Ureter (tissue), 1 donor: Measurements from ENCODE around the gene CHCHD3. TPM values are rescaled to one million over a fixed set of nuclear protein-coding genes. Genes with fewer than 3 reads are reported as not detected.

Experiments used
- DNase-seq: peaks from one replicate; pipeline ENCODE4 v3.0.0-alpha.2; 2020; ENCODE audit warnings: low spot score
- total RNA-seq: library from RNA; stranded (reverse); gene quantifications from one replicate; pipeline ENCODE4 v1.2.4, GENCODE V29; 2023
- donor health status: DM: yes; HTN: yes; CAD: no.

The CHCHD3 gene
- total RNA-seq, 1 donor from 2014 or later, result 48.9 TPM

DNA sequence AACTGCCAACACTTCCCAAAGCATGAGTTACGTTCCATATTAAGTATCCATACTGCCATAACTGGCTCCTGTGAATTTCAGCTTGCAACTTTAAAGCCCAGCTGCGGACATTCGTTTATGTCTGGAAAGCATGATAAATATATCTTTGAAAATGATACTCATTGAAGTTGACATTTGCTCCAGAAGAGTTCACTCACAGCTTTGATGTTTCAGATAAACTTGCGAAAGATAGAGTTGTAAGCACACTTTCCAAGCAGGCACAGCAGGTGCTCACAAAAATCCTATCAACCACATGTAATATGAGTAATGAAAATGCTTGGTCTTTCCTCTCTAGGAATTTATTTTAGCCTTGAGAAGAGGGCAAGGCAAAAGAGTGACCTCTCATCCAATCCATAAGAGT, 4.5 kb downstream of the CHCHD3 start:
- DNase-seq, result no peak

DNA sequence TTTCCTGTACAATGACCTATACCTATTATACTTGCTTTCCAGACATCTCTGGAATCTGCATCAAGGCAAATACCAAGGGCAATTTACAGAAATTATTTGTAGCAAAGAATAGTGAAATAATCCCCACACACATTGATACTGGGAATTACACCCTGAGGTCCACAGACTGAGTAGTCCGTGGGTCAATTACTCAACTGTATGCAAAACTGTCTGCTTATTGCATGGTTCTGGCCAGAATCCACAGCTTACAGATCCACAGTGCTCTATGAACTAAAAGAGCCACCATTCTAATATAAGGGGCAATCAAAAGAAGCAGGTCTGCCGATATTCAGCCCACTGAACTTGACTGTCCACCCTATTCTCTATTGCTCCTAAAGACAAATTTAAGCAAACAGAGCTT, 5.7 kb downstream of the CHCHD3 start:
- no peak for DNase-seq

DNA sequence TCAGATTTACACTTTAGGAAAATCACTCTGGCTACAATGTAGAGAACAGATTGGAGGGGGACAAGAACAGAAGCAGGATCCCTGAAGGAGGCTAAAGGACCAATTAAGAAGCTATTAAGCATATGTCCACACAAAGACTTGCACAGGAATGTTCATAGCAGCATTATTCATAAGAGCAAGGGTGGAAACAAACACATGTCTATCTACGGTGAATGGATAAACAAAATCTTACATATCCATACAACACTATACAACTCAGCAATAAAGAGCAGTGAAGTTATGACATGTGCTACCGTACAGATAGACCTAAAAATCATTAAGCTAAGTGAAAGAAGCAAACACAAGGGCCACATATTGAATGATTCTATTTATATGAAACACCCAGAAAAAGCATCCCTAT, 10.4 kb downstream of the CHCHD3 start:
- DNase-seq, result no peak

DNA sequence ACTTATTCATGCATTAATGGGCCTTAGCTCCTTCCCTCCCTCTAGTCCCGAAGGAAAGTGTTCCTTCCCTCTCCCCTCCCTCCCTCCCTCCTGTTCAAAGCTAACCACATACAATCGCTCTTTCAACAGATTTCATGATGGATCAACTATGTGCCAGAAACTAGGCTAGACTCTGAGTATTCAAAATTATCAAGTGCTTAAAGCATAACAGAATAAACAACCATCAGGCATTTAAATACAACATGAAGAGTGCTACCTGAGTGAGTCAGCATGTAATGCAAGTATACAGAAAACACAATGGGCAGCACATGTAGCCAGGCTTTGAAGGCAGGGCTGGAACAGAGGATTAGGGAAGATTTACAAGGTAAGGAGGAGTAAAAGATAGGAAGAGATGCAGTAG, 11.3 kb downstream of the CHCHD3 start:
- no peak for DNase-seq

DNA sequence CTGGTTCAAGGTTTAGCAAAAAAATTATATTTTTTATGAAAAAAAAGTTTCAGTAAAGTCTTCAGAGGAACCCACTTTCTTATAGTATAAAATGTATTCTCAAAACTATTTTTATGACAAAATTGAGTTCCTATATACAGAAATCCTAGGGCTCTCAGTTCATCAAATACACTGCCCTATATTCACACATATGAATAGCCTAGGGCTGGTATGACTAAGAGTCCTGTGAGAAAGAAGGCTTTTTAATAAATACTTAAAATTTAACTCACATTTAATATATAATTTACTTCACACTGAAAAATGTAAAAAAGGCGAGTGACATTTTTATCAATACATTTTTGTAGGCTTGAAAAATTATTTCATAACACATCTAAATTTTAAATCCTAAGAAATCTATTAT, 16.6 kb downstream of the CHCHD3 start:
- DNase-seq, result no peak

DNA sequence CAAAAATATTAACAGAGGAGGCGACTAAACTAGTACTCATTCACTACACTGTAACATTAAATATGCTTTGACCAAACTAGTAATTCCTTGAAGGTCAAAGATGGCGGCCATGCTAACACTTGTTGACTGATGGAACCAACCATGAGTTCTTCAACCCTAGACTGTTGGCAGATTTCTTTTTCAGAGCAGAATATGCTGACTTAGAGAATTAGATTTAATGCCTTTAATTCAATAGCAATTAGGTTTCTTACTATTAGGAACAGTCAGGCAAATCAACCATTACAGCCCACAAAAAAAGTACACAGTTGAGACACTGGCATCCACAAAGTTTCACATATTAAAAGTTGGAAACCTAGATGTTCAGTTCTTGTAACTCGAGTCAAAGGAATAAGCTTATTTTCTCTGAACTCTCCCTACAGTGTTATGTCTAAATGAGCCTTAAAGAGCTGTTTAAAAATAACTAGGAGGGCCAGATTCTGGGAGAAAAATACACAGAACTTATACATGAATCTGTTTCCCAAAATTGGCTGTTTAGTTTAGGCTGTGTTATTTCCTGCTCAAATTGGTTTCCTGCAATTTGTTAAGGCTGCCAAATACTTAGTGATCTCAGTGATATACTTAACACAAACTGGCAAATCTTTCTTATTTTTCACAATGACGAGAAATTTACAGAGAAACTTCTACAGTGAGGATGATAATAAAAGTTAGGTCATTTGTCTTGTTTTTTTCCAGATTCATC, 17.6 kb downstream of the CHCHD3 start:
- no peak for DNase-seq

DNA sequence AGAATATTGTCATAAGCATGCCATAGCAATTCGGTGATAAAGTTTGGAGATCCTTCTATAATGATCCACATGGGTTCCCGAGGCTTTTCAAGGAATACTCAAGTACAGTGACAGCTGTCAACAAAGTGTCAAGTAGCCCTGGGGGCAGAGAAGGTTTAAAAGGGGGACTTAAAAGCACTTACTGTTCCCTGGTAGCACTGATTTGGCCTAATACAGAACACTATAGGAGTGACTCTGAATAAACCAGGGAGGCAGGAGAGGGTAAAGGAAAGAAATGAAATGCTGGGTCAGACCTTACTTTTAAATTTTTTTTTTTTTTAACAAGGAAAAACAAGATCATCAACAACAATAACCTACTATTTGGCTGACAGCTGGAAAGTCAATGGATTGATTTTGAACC, 20.1 kb downstream of the CHCHD3 start:
- DNase-seq, result no peak

DNA sequence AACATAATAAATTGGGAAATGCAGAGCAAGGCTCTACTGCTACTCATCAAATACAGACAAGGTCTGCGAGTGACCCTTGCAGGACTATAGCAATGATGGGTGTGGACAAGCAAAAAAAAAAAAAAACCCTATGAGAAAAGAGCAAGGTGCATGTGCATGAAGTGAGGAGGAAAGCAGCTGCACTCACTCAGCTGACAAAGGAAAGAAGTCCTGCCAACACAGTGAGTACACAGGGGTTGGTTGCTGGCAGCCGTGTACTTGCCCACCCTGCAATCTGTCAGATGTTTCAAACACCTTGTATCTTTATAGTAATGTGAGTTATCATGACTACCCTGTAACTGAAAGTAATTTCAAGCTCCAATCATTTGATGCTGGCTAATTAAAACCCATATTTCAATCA, 20.5 kb downstream of the CHCHD3 start:
- no peak for DNase-seq

DNA sequence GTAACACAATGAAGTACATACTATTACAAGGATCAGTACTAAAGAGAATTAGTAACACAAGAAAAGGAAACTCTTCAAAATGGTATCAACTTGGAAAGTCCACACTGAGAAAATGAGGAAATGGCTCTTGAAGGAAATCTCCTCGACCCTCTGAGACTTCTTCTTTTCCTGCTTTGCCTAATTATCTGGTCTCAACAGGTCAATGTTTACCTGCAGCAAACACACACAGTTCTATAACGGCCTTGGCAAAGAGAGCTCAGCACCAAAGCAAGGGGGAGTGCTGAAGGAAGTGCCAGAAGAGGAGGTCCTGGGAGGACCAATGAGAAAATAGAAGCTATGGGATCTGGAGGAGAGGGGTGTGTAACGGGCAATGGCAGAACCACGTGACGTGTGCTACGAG, 21.9 kb downstream of the CHCHD3 start:
- DNase-seq, result no peak

DNA sequence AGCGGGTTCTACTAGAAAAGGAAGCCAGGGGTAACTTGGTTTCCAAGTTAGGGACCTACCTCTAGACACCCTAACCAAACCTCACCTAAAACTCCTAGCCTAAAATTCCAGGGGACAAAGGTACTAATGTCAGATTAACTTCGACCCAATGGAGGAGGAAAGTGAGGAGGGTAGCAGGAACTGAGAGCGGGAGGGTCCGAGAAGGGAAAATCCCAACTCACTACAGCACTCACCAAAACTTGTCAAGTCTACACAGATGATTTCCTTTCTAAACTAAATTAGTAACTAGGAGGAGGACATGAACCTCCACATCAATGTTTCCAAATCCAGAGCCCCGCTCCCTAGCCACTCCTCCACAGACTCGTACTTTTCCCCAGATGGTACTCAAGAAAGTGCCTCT, 22.6 kb downstream of the CHCHD3 start:
- DNase-seq, result no peak

DNA sequence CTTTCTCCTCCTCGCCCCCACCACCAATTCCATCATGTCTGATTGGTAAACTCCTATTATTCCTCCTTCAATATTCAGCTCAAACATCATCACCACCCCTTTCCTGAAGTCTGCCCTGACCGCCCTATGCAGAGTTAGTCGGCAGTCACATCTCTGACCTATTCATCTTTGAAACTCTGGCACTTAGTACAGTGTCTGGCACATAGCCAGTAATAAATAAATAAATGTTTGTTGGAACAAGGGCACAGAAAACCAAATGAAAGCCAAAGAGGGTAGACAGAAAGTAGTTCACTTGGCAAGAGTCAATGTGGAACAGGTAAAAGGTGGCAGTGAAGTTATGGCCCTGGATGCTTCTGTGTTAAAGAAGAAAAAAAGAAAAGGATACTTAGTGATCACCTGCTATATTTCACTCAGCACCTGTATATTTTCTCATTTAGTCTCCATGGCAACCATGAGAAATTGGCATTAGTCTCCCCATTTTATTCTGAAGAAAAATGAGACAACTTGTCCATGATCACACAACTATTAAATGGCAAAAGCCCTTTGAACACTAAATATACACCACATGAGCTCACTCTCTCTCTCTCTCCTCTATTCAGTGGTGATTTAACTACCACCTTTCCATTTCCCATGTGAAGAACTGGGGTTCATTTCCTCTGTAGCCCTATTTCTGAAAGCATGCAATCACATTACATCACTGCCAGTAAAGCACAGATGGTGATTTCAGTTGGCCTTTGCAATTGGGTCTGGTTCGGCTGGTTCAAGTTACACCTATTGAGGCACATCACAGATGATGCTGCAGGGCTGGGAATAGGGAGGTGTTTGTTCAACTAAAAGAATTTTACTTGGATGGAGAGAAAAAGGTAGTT, 25.3 kb downstream of the CHCHD3 start:
- DNase-seq, result no peak

DNA sequence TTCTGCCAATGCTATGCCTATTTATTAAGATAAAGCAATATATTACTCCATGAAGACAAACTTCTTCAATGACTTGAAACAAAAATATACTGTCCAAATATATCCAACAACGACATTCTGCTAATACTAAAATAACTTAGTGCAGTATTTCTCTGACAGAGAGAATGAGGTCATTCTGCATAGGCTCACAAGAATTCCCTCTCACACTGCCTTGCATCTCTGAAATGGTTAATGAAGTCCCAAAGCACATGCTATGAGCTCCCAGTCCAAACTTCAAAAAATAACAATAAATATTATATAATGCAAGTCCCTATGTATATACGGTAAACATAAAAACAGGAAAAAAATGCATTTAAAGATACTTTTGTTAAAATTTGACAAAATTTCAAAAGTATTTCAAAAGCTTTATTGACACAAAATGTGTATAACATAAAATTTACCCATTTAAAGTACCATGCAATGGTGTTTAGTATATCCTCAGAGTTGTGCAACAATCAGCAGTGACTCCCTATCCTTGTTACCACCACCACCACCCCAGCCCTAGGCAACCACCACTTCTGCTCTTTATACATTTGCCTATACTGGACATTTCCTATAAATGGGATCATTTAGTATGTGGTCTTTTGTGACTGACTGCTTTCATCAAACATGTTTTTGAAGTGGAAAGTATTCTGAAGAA, 27.6 kb downstream of the CHCHD3 start:
- no peak for DNase-seq

DNA sequence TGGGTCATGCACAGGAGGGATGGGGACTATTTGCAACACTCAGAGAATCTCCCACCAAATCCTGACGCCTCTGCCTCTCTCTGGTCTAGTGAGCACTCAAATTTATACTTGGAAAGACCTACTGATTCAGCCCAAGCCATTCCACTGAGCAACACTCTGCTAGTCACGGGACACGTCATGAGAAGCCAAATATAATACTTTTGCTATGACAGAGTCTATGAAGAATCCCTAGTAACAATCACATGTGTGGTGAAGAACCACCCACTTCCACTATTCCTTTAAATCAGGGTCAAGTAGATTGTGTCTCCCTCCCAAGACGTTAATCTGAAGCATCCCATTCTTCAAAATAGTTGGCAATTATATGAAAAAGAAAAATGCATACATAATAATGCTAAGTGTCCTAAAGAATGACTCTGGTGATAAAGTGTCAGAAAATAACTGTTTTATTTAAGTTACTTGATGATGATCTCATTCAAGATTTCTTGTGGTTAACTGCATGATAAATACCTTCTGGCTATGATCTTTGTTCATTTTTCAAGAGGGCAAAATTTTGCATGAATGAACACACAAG, 28.5 kb downstream of the CHCHD3 start:
- no peak for DNase-seq

DNA sequence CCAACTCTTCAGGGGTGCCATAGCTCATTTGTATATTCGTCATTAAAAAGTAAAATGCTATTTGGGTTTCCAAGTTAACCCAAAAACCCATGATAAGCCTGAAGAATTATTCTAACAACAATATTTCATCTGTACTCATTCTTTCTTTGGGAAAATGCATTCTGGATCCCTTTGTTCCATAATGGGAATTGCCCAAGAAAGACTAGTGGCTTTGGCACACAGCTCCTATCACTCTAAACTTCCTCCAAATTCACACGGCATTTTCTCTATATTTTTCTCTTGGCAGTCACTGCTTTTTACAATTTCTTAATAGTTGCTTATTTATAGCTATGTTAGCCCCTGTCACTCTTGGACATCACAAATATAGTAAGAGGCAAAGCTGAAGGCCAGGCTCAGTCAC, 29.1 kb downstream of the CHCHD3 start:
- DNase-seq, result no peak

DNA sequence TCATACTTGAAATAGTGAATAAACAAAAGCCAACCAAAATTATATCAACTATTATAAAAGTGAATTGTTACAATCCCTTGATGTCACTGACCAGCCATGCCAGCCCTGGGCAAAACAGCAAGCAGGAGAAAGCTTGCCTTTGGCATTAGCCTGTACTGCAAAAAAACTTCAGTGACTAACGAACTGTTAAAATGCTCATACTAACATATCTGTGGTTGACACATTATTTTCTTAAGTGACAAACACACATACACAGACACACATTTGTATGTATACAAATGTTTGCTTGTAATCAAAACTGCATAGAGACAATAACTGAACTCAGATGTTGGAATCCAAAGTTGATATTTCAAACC, 29.5 kb downstream of the CHCHD3 start:
- no peak for DNase-seq

DNA sequence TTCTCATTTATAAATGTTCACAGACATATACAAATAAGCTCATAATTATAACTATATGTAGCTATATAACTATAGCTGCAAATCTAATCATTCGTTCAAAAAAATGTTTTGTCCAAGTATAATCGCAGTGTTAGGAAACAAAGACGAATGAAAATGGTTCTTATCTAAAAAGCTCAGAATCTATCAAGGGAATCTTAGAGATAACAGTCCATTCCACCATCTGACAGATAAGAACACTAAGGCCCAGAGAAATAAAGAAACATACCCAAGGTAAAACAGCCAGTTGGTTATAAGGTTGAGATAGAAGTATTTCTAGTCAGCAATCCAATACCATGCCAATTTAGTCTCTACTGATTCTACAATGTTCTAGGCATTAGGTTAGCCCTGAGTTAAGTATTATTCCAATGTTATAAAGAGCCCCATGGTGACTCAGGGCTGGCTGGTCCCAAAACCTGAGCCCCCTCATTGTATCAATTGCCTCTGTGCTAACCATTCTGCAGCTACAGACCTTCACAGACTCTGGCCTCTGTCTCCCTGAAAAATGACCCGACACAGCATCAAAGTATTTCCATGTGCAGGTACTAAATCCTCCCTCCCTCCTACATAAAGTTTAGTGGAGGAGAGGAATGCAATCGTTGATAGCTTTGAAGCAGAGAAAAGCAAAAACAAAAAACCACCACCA, 30.0 kb downstream of the CHCHD3 start:
- no peak for DNase-seq

DNA sequence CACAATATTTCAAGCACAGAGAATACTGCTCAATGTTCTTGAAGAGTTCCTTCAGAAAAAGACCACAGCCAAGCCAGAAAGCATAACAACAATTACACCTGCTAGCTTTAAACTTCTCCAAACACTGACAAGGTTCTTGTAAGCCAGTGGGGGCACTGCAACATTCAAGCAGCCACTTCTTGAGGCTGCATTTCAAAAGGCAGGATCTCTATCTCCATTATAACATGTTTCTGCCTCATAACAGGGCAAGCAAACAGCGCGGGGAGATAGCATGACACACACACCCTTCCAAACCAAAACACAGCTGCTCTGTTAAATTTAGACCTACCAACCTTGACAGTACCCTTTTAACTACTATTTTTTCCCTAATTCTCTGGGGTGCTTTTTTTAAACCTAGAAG, 30.8 kb downstream of the CHCHD3 start:
- no peak for DNase-seq

DNA sequence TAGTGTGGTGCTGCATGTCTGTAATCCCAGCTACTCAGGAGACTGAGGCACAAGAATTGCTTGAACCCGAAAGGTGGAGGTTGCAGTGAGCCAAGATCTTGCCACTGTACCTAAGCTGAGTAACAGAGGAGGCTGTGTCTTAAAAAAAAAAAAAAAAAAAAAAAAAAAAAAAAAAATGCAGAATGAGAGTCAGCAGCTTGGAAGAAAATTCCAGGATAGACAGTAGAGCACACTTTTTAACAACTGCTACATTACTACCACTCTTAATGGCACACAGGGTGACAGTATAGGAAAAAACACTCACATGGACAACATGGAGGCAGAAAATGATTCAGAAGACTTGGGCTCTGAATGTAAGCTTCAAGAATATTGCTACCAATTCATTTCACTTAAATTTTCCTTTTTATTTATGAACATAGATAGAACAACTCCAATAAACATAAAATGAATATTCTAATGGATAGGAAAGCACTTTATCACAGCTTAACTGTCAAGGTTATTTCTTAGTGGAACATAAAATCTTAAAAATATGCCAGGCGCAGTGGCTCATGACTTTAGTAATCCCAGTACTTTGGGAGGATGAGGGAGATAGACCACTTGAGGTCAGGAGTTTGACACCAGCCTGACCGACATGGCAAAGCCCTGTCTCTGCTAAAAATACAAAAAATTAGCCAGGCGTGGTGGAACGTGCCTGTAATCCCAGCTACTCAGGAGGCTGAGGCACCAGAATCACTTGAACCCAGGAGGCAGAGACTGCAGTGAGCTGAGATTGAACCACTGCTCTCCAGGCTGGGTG, 31.5 kb downstream of the CHCHD3 start:
- DNase-seq, result no peak

DNA sequence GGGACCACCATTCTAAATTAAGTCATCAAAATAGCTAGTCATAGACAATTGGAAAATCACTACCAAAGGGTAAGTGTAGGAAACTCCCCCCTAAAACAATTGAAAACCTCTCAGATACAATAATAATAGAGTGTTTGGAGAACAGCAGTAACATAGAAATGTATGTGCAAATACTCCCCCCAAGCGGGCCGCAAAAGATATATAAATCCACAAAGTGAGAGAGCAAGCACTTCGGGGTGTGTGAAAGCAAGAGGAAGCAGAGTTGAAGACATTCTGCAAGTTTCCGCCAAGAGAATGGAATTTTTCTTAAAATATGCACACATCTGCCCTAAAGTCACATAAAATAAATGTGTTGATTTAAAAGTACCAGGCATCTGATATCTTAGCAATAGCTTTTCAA, 33.3 kb downstream of the CHCHD3 start:
- DNase-seq, result no peak

DNA sequence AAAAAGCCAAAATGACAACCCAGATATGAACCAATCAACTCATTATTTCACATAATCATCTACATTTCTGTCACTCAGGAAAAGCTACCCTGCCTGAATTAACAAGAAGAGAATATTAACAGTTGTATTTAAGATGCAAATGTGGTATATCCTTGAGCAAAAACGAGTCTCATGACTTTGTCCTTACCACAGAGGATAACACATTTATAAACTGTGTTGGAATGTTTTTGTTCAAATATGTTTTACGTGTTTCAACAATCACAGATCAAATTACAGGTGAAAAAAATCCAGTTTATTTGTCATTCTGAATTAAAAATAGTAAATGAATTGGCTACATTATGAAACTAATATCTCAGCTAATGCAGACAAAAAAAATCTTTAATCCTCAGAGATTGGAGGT, 34.6 kb downstream of the CHCHD3 start:
- no peak for DNase-seq
